ENCODE data around the gene CMTM6. TPM values are rescaled to one million over a fixed set of nuclear protein-coding genes. Genes with fewer than 3 reads are reported as not detected.
A peak's percentile ranks its signal among the peaks of the same experiment; 100 is the strongest.

The CMTM6 gene
- total and polyA plus RNA-seq, 2 of the 8 experiments (the other 6 are each of a cell fraction or from before 2014, with no cell fraction given) = 24.0 to 51.5 TPM

GRCh38 chr3:32435911-32436815, 66.5 kb downstream of the CMTM6 start:
- Histone ChIP-seq H2BK20ac (ENCODE audit: low read length) (no peak overlapping the region), H4K5ac (ENCODE audit: insufficient read length, low read depth, low read length) (no peak overlapping the region), H3K4ac (replicated peaks; ENCODE audit: insufficient read length, low read depth, low read length) (no peak overlapping the region), H2BK120ac (replicated peaks; ENCODE audit: low read depth, low read length) (no peak overlapping the region), H3K4me2 (ENCODE audit: insufficient read depth in 1 of 2, low read depth in 2 of 2, low read length in 2 of 2) (no peak overlapping the region), H3K23ac (ENCODE audit: insufficient read length) (no peak overlapping the region), H2AK5ac (ENCODE audit: low read depth, low read length) (no peak overlapping the region; the same call in 1 of the 2 replicates), H3K14ac (ENCODE audit: insufficient read length) (no peak overlapping the region), H3K9ac (replicated peaks in 1 of 4; ENCODE audit: extremely low read depth in 1 of 4, low read depth in 3 of 4, low read length in 3 of 4) (no peak overlapping the region), H3K27ac (ENCODE audit: low read depth, low read length) (no peak overlapping the region), H4K91ac (replicated peaks; ENCODE audit: insufficient read length, low read length) (no peak overlapping the region), H2BK12ac (ENCODE audit: low read depth, low read length) (no peak overlapping the region), H3K56ac (replicated peaks; ENCODE audit: insufficient read length, low read depth, low read length) (no peak overlapping the region), H3K27me3 (replicated peaks in 1 of 4; ENCODE audit: control insufficient read depth in 3 of 4, extremely low read depth in 1 of 4, insufficient read depth in 3 of 4, low read length in 3 of 4) (no peaks in the 10 kb centered on the region), H3K23me2 (ENCODE audit: low read depth, low read length) (peaks cover 1% of the 10 kb centered on the region; the same call in 1 of the 2 replicates), H2AFZ (ENCODE audit: low read length) (no peak overlapping the region), H4K20me1 (replicated peaks in 1 of 2; ENCODE audit: control insufficient read depth in 1 of 2, insufficient read depth in 2 of 2, low read length in 2 of 2) (peaks cover 0 to 3% of the 10 kb centered on the region in 2 experiments), H3K4me3 (ENCODE audit: extremely low read depth in 1 of 4, insufficient read depth in 2 of 4, low read depth in 3 of 4, low read length in 4 of 4) (no peak overlapping the region), H3K18ac (ENCODE audit: extremely low read depth, low read length) (no peak overlapping the region), H3K4me1 (replicated peaks in 1 of 4; ENCODE audit: control insufficient read depth in 3 of 4, insufficient read depth in 4 of 4, low read length in 3 of 4) (peaks cover 0 to 5% (median 3%) of the 10 kb centered on the region in 4 experiments; a peak in 2 of 7 replicates), H3K36me3 (ENCODE audit: control insufficient read depth in 2 of 4, insufficient read depth in 4 of 4, low read length in 3 of 4) (no peaks in the 10 kb centered on the region), H2BK5ac (ENCODE audit: low read depth, low read length) (no peak overlapping the region), H4K8ac (ENCODE audit: extremely low read depth, insufficient read depth, low read length) (0 out of 2 replicates have a peak overlapping the region, but pooled peaks have one; percentile 41), H2BK15ac (ENCODE audit: low read length) (no peak overlapping the region), H3K79me1 (ENCODE audit: low read depth, low read length) (peaks cover 3% of the 10 kb centered on the region; the same call in 1 of the 2 replicates), H3K9me3 (ENCODE audit: insufficient read depth in 2 of 2, low read depth in 1 of 2, low read length in 1 of 2) (no peaks in the 10 kb centered on the region), H3K79me2 (ENCODE audit: control insufficient read depth in 1 of 2, insufficient read depth in 2 of 2, low read length in 2 of 2) (peaks cover 0 to 8% of the 10 kb centered on the region in 2 experiments; a peak in 2 of 4 replicates)
- ChIA-PET CTCF (ENCODE audit: partially characterized antibody) (interaction anchor here (0.7 to 1.3 kb wide), 3 partner anchors 61 to 465 kb away, joined by 3 read pairs; no protein-coding TSS in a partner anchor), POLR2A (ENCODE audit: partially characterized antibody) (no interaction called here)
- WGBS, 2 experiments (ENCODE audit: extremely low coverage in 1 of 2, insufficient coverage in 1 of 2, insufficient read length in 1 of 2, insufficient replicate concordance in 2 of 2, low coverage in 1 of 2, low lambda C conversion rate in 2 of 2, missing lambda C conversion rate in 1 of 2) = 88% methylated on average over 4 of the region's 4 CpGs; no CpG with 5 or more reads in 1 of the 2 experiments
- FAIRE-seq (no peak), DNase-seq (ENCODE audit: low read depth in 1 of 2, low spot score in 2 of 2) (peak in 1 of 2 experiments; percentile 32)
- TF ChIP-seq CBX8 (IDR thresholded peaks at IDR 0.05; ENCODE audit: borderline replicate concordance, low read depth, low read length) (no peak), SP1 (IDR thresholded peaks at IDR 0.05; ENCODE audit: low read depth, low read length) (no peak), KDM5A (IDR thresholded peaks at IDR 0.05; ENCODE audit: low read length) (no peak), TAF7 (optimal IDR thresholded peaks at IDR 0.05; ENCODE audit: borderline replicate concordance, low read depth, low read length) (no peak), CBX5 (IDR thresholded peaks at IDR 0.05; ENCODE audit: low read depth, low read length) (no peak), POU5F1 (IDR thresholded peaks at IDR 0.05; ENCODE audit: low read depth, low read length) (no peak), RAD21 (IDR thresholded peaks at IDR 0.05 in 1 of 2, conservative IDR thresholded peaks at IDR 0.05 in 1 of 2; ENCODE audit: low read depth in 2 of 2, low read length in 2 of 2) (no peak), SUZ12 (IDR thresholded peaks at IDR 0.05; ENCODE audit: low read length) (no peak), RBBP5 (IDR thresholded peaks at IDR 0.05; ENCODE audit: borderline replicate concordance, low read depth, low read length) (no peak), CTBP2 (IDR thresholded peaks at IDR 0.05; ENCODE audit: borderline replicate concordance, insufficient read depth, insufficient read length, low read length) (no peak), SP2 (IDR thresholded peaks at IDR 0.05; ENCODE audit: low read length) (no peak)

Measured in H1 (cell line).